ENCODE data around the gene MATR3.

MATR3 gene

GRCh38 chr5:139361835-139362429, 68.4 kb downstream of the MATR3 start:
- FAIRE-seq = no peak

- FAIRE-seq = no peak
Measured at GRCh38 chr5:139363937-139364336, 70.4 kb downstream of the MATR3 start.

GRCh38 chr5:139364466-139364865, 70.9 kb downstream of the MATR3 start:
- no peak for FAIRE-seq

GRCh38 chr5:139368613-139369012, 75.1 kb downstream of the MATR3 start:
- FAIRE-seq = no peak

- no peak for FAIRE-seq
Measured at GRCh38 chr5:139369181-139369580, 75.6 kb downstream of the MATR3 start.

GRCh38 chr5:139371482-139372435, 78.2 kb downstream of the MATR3 start:
- FAIRE-seq = no peak

GRCh38 chr5:139374909-139375308, 81.4 kb downstream of the MATR3 start:
- FAIRE-seq = no peak

GRCh38 chr5:139376364-139376763, 82.8 kb downstream of the MATR3 start:
- no peak for FAIRE-seq

- FAIRE-seq = no peak
Measured at GRCh38 chr5:139377226-139377625, 83.7 kb downstream of the MATR3 start.

- no peak for FAIRE-seq
Measured at GRCh38 chr5:139378101-139378825, 84.7 kb downstream of the MATR3 start.

- FAIRE-seq = no peak
Measured at GRCh38 chr5:139378941-139379361, 85.4 kb downstream of the MATR3 start.

GRCh38 chr5:139379626-139380449, 86.3 kb downstream of the MATR3 start:
- FAIRE-seq = no peak
